Prostate gland (tissue), 2 donors: ENCODE measurements around the gene LMTK2.

Experiments
- CTCF ChIP-seq, 4 experiments: fragments of 200-600 bp in 2 of 4; fragments of 450-650 bp in 2 of 4; sonication (generic) in 2 of 4; IDR thresholded peaks; 1 replicate in 3 of 4; 2 replicates in 1 of 4; pipeline ENCODE4 v1.5.1; 2016 to 2019; ENCODE audit warnings: antibody characterized with exemption in 4 of 4, mild to moderate bottlenecking in 2 of 4, moderate library complexity in 2 of 4
- POLR2A ChIP-seq: fragments of 450-650 bp; IDR thresholded peaks from one replicate; pipeline ENCODE4 v1.6.1; 2016; ENCODE audit warnings: antibody characterized with exemption, mild to moderate bottlenecking

GRCh38 chr7:98090116-98090515 lies 16.5 kb upstream of the LMTK2 start:
- no peak for TF ChIP-seq CTCF (IDR thresholded peaks at IDR 0.05)
- no peak for TF ChIP-seq POLR2A
